ENCODE results near the gene CKS1B.

Gene CKS1B

GRCh38 chr1:154974102-154974807 is at the start of gene CKS1B:
Gene CKS1B, plus strand, starts transcription at chr1:154974681. Its CDS starts 65 bp downstream, at chr1:154974746.
- DNase-seq = peak; percentile 99

- DNase-seq = no peak
These were observed 48.9 kb upstream of the CKS1B start for GRCh38 chr1:154925335-154926170.

GRCh38 chr1:154926201-154926600 is 48.3 kb upstream of the CKS1B start:
- DNase-seq = no peak

GRCh38 chr1:154931940-154932487 is 42.5 kb upstream of the CKS1B start:
- no peak for DNase-seq

DNA sequence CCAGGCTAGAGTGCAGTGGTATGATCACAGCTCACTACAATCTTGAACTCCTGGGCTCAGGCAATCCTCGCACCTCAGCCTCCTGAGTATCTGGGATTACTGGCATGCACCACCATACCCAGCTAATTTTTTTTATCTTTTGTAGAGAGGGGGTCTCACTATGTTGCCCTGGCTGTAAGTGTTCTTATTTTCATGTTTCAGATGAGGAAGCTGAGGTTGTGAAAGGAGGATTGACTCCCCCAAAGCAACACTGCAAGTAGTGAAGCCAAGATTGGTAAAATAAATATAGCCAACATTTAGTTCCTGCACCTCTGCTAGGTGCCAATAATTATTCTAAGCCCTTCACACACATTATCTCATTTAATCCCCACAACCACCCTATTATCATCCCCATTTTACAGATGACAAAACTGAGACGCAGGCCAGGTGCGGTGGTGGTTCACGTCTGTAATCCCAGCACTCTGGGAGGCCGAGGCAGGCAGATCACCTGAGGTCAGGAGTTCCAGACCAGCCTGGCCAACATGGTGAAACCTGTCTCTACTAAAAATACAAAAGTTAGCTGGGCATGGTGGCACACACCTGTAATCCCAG is 40.0 kb upstream of the CKS1B start:
- DNase-seq = no peak

DNA sequence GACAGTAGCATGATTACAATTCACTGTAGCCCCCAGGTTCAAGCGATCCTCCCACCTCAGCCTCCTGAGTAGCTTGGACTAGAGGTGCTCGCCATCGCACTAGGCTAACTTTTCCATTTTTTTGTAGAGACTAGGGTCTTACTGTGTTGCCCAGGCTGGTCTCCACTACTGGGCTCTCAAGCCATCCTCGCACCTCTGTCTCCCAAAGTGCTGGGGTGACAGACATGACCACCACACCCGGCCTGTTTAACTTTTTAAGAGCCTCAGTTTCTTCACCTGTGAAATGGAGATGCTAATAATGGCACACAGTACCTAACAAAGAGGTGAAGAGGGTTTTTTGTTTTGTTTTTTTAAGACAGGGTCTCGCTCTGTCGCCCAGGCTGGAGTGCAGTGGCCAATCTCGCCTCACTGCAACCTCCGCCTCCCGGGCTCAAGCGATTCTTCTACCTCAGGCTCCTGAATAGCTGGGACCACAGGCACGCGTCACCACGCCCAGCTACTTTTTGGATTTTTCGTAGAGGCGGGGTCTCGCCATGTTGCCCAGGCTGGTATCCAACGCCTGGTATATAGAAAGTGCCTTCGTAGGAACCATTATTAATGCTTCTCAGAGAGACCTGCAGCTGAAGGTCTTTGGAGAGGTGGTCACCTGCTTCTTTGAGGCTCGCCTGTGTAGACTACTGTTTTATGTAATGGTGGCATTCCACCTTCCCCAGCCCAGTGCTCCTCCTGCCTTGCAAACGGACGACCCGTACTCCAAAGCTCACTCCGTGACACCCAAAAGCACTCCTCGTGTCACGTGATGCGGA is 38.5 kb upstream of the CKS1B start:
- DNase-seq = peak; percentile 41

- DNase-seq = peak; percentile 96
These were observed 37.9 kb upstream of the CKS1B start, which contains the start of gene PMVK for GRCh38 chr1:154936555-154937084. Gene PMVK, minus strand, starts transcription at chr1:154936719. Its CDS starts 34 bp downstream, at chr1:154936685.

GRCh38 chr1:154937085-154937987 is 37.1 kb upstream of the CKS1B start:
- DNase-seq = peak; percentile 93

- DNase-seq = no peak
These were observed 36.5 kb upstream of the CKS1B start for GRCh38 chr1:154937988-154938386.

DNA sequence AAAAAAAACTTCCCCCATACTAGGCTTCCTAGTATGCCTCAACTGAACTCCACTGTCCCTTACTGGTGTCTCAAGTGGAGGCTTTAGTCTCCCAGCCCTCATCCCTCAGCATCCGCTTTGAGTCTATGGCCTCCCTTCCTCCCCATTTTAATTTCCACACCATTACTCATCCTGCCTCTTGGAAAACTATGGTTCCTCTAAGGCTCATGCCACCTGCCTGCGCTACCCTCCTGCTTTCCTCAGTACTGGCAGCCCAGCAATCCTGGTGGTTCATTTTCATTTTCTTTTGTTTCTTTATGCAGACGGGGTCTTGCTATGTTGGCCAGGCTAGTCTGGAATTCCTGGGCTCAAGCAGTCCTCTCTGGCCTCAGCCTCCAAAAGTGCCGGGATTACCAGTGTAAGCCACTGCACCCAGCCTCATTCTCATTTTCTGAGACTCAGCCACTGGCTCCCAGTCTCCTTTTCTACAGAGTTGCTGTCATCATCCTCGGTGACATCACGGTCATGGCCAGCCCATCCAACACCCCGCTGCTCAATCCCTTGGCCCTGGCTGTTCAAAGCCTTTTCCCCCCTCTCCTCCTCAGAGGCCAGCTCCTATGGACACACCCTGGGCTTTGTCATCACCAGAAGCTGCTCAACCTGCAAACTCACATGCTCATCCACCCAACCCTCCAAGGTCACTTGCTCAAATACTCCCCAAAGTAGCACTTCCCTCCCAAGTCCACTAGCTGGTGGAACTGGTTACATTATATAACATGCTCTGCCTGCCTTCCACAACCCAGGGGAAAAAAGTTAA is 35.7 kb upstream of the CKS1B start:
- no peak for DNase-seq

DNA sequence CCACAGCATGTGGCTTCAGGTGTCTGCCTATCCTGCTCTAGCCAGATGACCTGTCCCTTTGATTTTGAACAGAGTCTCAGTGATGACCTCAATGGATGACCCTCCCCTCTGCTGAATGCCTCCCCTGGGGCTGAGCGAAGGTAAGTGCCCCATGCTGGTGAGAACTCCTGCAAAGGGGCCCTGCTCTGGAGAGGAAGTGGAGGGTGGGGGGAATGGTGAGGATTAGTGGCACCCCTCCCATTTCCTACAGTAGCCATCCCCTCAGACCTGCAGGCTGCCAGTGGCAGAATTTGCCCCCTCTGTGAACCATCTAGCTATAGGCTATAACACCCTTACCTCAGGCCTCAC is 34.3 kb upstream of the CKS1B start:
- DNase-seq = no peak

GRCh38 chr1:154940651-154941194 is 33.8 kb upstream of the CKS1B start:
- DNase-seq = peak; percentile 78

GRCh38 chr1:154941333-154942013 is 33.0 kb upstream of the CKS1B start:
- DNase-seq = no peak

GRCh38 chr1:154943649-154944400 is 30.7 kb upstream of the CKS1B start:
- DNase-seq = peak; percentile 66

DNA sequence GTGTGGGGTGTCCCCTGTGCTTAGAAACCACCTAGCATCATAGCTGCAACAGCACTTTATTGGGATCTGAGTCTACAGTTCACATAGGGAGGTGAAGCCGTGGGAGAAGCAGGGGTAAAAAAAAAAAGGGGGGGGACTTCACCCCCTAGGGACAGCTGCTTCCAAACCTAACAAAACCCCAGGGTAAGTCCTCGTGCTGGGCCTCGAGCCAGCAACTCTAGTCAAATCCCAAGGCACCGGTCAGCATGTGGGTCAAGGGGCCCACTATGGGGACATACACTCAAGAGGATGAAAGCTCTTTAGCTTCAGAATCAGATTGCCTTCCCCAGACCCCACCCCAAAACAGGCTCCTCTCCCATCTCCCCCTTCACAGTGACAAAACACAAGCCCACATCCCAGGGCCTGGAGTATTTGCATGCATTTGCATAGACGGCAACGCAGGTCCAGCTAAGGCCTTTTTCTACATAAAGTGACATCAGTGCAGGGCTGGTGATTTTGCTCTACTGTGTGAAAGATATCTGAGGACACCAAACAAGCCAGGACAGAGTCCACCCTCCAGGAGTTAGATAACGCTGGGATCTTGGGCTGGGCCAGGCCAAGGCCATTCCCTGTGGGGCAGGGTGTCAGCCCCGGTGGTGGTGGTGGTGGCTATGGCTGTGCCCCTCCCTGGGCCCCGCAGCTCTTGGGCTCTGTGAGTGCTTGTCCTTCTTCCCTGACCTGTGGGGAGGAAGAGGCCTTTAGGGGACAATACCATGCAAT is 29.9 kb upstream of the CKS1B start:
- DNase-seq = no peak

GRCh38 chr1:154945160-154945961 is 29.1 kb upstream of the CKS1B start:
- no peak for DNase-seq
